Activated naive CD4-positive, alpha-beta T cell treated with anti-CD3 and anti-CD28 coated beads, Interleukin-2, amount 50 U/mL, for 72 hours (primary cell): ENCODE results near the gene ANKRD52. TPM values are rescaled to one million over a fixed set of nuclear protein-coding genes. Genes with fewer than 3 reads are reported as not detected.
A peak's percentile ranks its signal among the peaks of the same experiment; 100 is the strongest.
"Not testable (repeated sequence)": the region's sequence is repeated elsewhere in the genome, so short reads cannot be mapped to it uniquely, and the experiment has no call there.

ENCODE experiments used
- ATAC-seq, 2 donors: fragments of 150-1000 bp; cut with Tn5 transposase; 2 replicates each; pipeline ENCODE4 v1.10.0; 2021; ENCODE audit warnings: mild to moderate bottlenecking in 2 of 2, moderate library complexity in 2 of 2
- DNase-seq, 2 donors: peaks; one replicate each; pipeline ENCODE4 v3.0.0; 2021 to 2022; ENCODE audit warnings: low spot score in 2 of 2
- H3K27ac Mint-ChIP-seq, 2 donors: one replicate each; pipeline ENCODE4 v1.8.0; 2022; ENCODE audit warnings: mild to moderate bottlenecking in 2 of 2, mixed read lengths in 2 of 2
- H3K36me3 Mint-ChIP-seq, 2 donors: one replicate each; pipeline ENCODE4 v1.8.0; 2022; ENCODE audit warnings: mixed read lengths in 2 of 2
- H3K9me3 Mint-ChIP-seq, 2 donors: one replicate each; pipeline ENCODE4 v1.8.0; 2022; ENCODE audit warnings: mixed read lengths in 2 of 2
- total RNA-seq, 2 donors: library from RNA; stranded (reverse); gene quantifications; one replicate each; pipeline ENCODE4 v1.2.3, GENCODE V29; 2022

ANKRD52 gene
- total RNA-seq, 2 donors from 2014 or later, result 26.4 to 35.8 TPM

DNA sequence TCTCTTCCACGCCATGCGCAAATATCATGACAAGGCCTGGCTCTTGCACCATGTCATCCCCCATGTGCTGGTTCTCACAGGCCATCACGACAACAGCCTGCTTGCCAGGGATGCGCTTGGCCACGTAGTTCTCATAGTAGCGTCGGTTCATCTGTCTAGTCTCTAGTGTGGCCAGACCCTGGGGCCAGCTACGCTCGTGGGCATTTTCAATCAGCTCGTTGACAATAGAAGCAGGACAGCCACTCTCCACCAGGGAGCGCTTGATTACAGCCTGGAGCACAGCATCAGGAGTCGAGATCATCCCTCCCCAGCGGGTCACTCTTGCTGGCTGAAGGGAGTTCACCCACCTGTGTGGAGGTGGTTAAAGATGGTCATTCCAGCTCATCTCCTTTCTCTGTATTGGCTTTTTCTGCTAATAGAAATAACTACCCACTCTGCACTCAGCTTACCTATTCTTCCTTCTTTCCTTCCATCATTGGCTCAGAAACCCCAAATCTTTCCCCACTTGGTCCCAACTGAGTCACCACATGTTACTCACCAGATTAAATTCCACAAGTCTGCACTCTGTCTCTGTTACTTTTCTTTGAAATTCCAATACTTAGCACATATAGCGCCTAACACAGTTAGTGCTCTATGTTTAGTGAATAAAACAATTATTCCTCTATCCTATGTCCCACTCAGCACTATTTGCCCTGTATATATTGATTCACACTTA, 51.6 kb downstream of the ANKRD52 start:
- no peaks in the 10 kb centered on the region for H3K9me3 Mint-ChIP-seq
- ATAC-seq (peak; percentile 71 to 75), DNase-seq (peak in 1 of 2 donors; percentile 53)
- peak overlapping the region; percentile 32 to 52 for H3K27ac Mint-ChIP-seq
- H3K36me3 Mint-ChIP-seq, result no peaks in the 10 kb centered on the region

DNA sequence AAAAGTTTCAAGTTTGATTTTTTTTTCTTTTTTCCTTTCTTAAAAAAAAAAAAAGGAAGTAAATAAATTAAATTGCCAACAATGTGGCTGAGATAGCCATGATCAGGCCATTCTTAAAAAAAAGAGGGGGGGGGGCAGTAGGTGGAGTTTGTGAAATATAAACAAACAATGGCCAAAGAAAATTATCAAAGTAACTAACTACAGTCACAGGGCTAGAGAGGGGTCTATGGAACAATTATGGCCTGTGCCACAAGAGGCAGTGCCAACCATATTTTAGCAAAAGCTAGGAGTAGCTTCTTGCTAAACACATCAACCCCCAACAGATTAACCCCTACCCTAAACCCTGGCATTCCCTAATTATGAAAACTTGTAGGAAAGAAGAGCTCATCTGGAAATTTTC, 52.7 kb downstream of the ANKRD52 start:
- Mint-ChIP-seq H3K36me3 (no peaks in the 10 kb centered on the region), H3K9me3 (no peaks in the 10 kb centered on the region), H3K27ac (no peak overlapping the region)
- ATAC-seq, result no peak
- DNase-seq, result no peak

DNA sequence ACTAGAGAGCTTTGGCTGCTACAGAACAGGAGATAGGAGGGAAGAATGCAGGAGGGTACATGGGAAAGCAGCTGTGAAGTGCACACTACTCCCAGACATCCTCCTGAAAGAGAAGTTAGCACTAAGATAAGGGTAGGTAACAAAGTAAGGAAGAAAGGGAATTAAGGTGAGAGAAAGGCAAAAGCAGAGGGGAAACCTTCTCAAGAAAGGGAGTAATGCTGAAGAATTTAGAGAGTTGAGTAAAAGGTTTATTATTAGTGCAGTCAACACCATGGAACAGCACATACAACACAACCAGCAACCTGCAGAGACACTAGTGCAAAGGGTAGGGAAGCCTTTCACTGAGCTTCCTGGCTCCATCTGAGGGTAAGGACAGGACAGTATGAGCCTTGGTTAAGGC, 53.9 kb downstream of the ANKRD52 start:
- ATAC-seq, result no peak
- no peak for DNase-seq
- no peaks in the 10 kb centered on the region for H3K9me3 Mint-ChIP-seq
- H3K36me3 Mint-ChIP-seq, result no peaks in the 10 kb centered on the region
- peak overlapping the region in 1 of 2 donors; percentile 34 for H3K27ac Mint-ChIP-seq

DNA sequence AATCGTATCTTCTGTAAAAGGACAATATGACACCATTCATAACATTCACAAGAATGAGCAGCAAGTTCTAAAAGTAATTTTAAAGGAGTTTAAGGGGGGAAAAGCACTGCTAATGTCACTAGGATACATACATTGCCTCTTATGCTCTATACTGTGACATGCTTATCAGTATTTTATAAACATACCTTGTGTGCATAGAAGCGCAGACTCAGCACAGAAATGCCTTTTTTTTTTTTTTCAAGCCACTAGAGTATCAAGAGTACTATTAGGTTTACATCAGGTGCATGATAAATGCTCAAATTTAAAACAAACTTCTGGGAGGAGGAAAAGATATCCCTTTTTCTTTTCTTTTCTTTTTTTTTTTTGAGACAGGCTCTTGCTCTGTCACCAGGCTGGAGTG, 55.3 kb downstream of the ANKRD52 start:
- no peaks in the 10 kb centered on the region for H3K9me3 Mint-ChIP-seq
- ATAC-seq (no peak), DNase-seq (no peak)
- no peaks in the 10 kb centered on the region for H3K36me3 Mint-ChIP-seq
- H3K27ac Mint-ChIP-seq, result peak overlapping the region in 1 of 2 donors; percentile 10

DNA sequence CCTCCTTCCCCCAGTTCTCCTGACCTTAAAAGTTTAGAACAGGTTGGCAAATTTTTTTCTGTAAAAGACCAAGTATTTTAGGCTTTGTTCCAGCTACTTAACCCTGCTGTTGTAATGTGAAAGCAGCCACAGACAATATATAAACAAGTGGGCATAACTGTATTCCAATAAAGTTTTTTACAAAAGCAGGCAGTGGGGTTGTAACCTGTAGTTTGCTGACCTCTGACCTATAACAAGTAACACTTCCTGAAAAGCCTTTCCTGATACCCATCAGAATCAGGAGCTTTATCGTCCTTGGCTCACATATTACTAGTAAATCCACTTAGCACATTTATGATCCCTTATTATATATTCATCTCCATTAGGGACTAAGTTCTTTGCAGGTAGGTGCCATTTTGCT, 55.8 kb downstream of the ANKRD52 start:
- Mint-ChIP-seq H3K27ac (peak overlapping the region in 1 of 2 donors; percentile 10), H3K9me3 (no peaks in the 10 kb centered on the region), H3K36me3 (no peaks in the 10 kb centered on the region)
- ATAC-seq, result no peak
- DNase-seq, result no peak

DNA sequence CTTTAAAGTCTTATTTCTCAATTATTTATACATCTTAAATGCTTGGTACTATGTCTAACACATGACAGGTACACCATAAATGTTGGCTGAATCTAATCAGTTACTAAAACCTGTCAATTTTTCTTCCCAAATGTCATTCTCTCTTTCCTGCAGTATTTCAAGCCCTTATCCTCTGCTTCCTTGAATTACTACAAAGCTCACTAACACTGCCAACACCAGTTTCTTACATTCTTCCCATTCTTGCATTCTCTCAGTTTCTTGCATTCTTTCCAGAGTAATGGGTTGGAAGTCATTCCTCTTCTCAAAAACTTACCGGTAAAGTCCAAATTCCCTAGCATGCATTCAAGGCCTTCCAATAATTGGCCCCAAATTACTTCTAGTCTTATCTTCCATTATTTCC, 59.3 kb downstream of the ANKRD52 start:
- no peak overlapping the region for H3K27ac Mint-ChIP-seq
- no peak for ATAC-seq
- DNase-seq, result no peak
- H3K36me3 Mint-ChIP-seq, result no peaks in the 10 kb centered on the region
- no peaks in the 10 kb centered on the region for H3K9me3 Mint-ChIP-seq

DNA sequence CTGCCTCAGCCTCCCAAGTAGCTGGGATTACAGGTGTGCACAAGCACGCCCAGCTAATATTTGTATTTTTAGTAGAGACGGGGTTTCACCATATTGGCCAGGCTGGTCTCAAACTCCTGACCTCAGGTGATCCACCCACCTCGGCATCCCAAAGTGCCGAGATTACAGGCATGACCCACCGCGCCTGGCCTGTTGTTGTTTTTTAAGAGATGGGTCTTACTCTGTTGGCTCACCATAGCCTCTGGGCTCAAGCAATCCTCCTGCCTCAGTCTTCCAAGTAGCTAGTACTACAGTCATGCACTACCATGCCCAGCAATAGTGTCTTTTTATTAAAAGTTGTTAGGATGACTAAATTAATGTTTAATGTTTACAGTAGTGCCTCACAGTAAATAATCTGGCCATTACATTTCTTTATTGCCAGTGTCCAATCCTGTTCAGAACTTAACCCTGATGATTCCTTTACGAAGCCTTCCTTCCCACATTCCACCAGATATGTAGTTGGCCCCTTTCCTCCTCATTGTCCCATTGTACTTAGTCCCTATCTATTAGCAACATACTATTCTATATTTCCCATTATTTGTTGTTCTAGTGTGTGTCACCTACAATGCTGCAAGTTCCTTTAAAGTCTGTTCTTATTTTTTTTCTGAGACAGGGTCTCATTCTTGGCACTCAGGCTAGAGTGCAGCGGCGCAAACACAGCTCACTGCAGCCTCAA, 60.1 kb downstream of the ANKRD52 start:
- no peak for DNase-seq
- no peak for ATAC-seq
- Mint-ChIP-seq H3K27ac (peak overlapping the region in 1 of 2 donors; percentile 3), H3K36me3 (no peaks in the 10 kb centered on the region), H3K9me3 (peaks cover 0 to 5% of the 10 kb centered on the region in 2 donors)

DNA sequence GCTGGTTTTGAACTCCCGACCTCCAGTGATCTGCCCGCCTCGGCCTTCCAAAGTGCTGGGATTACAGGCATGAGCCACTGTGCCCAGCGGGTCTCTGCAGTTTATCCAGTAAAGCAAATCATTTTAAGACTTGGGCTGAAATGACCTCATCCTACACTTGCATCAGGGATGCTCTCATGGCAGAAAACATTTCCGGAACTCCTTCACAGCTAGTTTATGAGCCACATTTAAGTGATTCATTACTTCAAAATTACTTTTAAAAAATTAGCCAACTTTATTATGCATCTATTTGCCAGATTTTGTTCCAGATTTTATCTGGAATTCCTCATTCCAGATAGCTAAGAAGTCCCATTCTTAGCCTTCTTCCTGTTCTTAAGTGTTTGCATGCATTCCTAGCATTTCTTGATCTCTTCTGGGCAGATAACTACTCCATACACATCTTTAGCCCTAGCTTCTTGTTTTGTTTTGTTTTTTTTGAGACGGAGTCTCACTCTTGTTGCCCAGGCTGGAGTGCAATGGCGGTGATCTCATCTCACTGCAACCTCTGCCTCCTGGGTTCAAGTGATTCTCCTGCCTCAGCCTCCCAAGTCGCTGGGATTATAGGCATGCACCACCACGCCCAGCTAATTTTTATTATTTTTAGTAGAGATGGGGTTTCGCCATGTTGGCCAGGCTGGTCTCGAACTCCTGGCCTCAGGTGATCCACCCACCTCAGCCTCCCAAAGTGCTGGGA, 61.2 kb downstream of the ANKRD52 start:
- ATAC-seq, DNase-seq, H3K9me3 Mint-ChIP-seq, H3K36me3 Mint-ChIP-seq, H3K27ac Mint-ChIP-seq: not testable (repeated sequence)

DNA sequence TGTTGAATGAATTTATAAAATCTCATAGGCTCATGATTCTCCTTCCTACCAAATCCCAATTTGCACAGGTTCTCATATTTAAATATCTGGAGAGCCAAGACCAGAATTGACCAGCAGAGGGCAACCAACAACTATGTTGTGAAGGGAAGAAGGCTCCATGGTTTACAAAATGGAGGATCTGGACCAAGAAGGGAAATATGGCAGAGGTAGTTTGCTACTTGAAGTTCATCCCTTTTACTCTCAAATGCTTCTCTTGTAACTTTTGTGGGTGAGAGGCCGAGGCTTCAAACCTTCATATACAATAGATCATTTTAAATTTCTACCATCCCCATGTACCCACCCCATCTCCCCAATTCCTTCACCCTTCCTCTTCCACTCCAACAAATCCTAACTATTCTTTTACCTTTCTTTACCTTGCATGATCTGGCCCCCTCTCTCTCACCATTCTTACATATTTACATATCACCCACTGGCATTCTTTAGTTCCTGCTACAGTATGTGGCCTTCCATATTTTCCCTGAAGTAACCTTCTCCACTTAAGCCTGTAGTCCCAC, 65.1 kb downstream of the ANKRD52 start:
- H3K36me3 Mint-ChIP-seq, result peaks cover 7 to 12% of the 10 kb centered on the region in 2 donors
- H3K27ac Mint-ChIP-seq, result peak overlapping the region; percentile 86 to 90
- DNase-seq (peak in 1 of 2 donors; percentile 79), ATAC-seq (peak in 1 of 2 donors; percentile 19)
- peaks cover 0 to 6% of the 10 kb centered on the region in 2 donors for H3K9me3 Mint-ChIP-seq

DNA sequence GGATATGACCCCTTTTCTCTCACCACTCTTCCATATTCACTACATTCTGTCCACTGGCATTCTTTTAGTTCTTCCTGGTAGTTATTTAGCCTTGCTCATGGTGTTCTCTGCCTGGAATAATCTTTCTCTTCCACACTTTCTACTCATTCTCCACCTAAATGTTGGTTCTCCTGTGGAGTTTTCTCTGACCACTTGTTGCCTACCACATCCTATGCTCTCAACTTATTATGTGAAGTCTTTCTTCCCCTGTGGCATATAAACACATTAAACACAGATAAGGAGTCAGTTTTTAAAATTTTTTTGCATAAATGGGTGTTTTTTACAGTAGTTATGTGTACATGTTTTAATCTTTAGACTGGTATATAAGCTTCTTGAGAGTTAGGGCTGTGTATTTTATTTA, 65.6 kb downstream of the ANKRD52 start:
- H3K36me3 Mint-ChIP-seq, result peaks cover 12 to 17% of the 10 kb centered on the region in 2 donors
- DNase-seq, result no peak
- H3K9me3 Mint-ChIP-seq, result peaks cover 0 to 6% of the 10 kb centered on the region in 2 donors
- peak overlapping the region in 1 of 2 donors; percentile 86 for H3K27ac Mint-ChIP-seq
- ATAC-seq, result no peak

DNA sequence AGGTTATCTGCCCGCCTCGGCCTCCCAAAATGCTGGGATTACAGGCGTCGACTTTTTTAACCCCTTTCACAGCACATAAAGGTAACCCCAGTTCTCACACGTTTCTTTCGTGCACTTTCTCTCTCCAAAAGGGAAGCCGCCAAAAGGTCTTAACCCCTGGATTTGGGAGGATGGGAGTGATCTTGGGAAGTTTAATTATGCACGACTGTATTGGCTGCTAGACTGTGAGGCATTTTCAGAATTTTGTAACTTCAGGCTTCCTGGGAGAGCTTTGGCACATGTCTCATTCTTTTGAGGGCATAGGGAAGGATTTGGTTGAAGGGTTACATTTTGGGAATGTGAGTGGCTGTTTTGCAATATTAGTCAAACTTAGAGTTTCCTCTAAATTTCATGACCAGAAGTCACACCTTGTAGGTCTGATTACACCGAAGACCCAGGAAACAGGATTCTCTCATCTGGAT, 67.5 kb downstream of the ANKRD52 start:
- H3K27ac Mint-ChIP-seq, result peak overlapping the region; percentile 96 to 100
- DNase-seq, result no peak
- peaks cover 0 to 6% of the 10 kb centered on the region in 2 donors for H3K9me3 Mint-ChIP-seq
- no peak for ATAC-seq
- peaks cover 19 to 21% of the 10 kb centered on the region in 2 donors for H3K36me3 Mint-ChIP-seq

DNA sequence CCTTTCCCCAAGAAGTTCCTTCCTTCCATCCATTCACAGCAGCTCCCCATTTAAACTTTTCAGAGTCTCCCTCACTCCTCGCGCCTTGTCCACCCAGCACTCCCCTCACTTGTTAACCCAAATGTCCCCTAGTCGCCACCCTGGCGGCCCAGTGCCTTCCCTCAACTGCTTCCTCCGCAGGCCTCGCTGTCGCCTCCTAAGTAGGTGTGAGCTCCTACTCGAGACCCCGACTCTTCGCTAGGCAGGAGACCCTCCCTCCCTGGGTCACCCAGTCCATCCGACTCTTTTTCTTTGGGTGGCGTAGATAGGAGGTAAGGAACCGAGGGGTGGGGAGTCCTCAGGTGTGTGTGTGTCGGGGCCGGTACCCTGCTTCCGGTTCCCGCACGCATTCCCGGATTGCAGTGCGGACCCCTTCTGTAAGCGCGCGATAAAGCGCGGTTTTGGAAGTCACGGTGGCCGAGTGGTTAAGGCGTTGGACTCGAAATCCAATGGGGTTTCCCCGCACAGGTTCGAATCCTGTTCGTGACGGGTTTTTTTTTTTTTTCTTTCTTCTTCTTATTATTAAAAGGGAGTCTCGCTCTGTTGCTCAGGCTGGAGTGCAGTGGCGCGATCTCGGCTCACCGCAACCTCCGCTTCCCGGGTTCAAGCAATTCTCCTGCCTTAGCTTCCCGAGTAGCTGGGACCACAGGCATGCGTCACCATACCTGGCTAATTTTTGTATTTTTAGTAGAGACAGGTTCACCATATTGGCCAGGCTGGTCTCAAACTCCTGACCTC, 68.1 kb downstream of the ANKRD52 start:
- peak; percentile 60 to 64 for ATAC-seq
- peak; percentile 88 to 92 for DNase-seq
- H3K27ac Mint-ChIP-seq, result peak overlapping the region; percentile 96 to 100
- H3K36me3 Mint-ChIP-seq, result peaks cover 19 to 24% of the 10 kb centered on the region in 2 donors
- peaks cover 0 to 6% of the 10 kb centered on the region in 2 donors for H3K9me3 Mint-ChIP-seq

DNA sequence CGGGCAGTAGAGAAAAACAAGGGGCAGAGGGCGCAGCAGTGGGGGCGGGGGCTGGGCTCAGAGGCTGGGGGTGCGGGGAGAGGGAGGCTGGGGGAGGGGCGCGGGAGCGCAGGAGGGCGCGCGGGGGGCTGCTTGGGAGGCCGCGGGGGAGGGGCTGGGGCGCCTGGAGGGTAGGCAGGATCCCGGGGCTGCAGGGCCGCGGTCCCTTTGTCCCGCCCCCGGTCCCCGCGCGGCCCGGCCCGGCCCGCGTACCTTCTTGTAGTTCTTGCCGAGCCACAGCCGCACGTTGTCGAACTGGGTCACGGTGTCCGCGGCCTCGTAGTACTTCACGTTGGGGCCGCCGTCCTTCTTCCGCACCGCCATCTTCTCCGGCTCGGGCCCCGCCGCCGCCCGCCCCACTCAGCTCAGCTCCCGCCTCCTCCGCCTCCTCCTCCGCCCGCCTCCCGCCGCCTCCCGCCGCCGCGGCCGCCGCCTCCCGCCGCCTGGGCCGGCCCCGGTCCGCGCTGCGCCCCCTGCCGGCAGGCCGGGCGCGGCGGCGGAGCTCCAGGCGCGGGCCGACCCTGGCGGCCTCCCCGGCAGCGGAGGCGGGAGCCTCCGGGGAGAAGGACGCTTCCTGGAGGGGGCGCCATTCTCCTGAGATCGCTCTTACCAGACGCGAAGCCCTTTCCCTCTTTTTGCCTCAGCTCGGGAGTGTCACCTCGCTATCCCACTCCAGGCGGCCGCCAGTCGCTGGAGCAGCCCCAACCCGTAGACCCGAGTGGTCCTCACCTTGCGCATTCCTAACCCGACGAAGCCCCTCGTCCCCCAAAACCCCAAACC, 68.9 kb downstream of the ANKRD52 start, which contains the start of gene SMARCC2:
Gene SMARCC2 (minus strand): TSS at position 385 of the 819 bp plus-strand sequence. CDS start 22 bp downstream, at position 363.
- Mint-ChIP-seq H3K9me3 (peaks cover 0 to 6% of the 10 kb centered on the region in 2 donors), H3K27ac (peak within 1 kb of the TSS; percentile 96 to 100), H3K36me3 (peaks cover 24 to 25% of the 10 kb centered on the region in 2 donors)
- DNase-seq, result peak; percentile 89 to 92
- peak; percentile 85 to 88 for ATAC-seq

DNA sequence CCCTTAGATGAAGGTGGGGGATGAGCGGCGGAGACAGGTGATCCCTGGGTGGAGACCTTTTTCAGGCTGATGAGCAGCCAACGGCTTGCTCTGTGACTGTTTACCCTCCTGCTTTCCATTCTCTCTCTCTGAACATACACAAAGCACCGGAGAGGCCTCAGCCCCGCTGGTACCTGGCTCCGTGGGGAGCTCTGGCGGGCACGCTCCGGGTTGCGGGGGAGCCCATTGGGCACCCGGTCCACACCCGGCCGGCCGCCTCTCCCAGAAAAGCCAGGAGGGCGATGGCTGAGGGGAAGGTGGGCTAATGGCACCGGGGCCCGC, 69.4 kb downstream of the ANKRD52 start:
- Mint-ChIP-seq H3K27ac (peak overlapping the region; percentile 64 to 95), H3K36me3 (peaks cover 24 to 25% of the 10 kb centered on the region in 2 donors), H3K9me3 (peaks cover 0 to 6% of the 10 kb centered on the region in 2 donors)
- DNase-seq, result peak; percentile 21 to 67
- no peak for ATAC-seq

DNA sequence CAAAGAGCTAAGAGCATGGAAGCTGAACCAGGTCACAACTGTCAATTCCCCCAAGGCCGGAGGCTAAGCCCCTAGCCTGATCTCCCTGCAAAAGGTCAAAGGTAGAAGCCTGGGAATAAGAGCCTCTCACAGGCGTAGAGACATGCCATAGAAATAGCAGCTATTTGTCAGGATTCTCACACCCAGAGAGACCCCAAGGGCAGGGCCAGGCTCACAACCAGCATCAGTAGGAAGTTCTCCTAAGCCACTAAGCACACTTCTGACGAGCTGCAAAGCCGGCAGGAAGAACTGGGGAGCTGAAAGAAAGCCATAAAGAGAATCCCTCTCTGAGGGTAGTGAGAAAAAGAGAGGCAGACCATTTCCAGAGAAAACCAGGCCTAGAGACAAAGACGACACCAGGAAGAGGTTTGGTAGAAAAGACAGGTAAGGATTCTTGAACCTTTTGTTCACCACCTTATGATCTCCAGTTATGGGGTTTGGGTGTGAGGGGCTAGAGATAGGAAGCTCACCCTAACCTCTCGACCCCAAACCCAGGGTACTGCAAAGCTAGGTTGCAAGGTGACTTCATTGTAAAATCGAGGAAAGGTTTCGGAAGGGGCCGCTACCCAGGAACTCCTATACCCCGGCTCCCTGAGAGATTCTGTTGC, 69.9 kb downstream of the ANKRD52 start:
- Mint-ChIP-seq H3K27ac (peak overlapping the region; percentile 64 to 95), H3K36me3 (peaks cover 24 to 25% of the 10 kb centered on the region in 2 donors), H3K9me3 (peaks cover 0 to 3% of the 10 kb centered on the region in 2 donors)
- no peak for DNase-seq
- ATAC-seq, result no peak
